ENCODE data around the gene HTR3B.

Gene HTR3B

DNA sequence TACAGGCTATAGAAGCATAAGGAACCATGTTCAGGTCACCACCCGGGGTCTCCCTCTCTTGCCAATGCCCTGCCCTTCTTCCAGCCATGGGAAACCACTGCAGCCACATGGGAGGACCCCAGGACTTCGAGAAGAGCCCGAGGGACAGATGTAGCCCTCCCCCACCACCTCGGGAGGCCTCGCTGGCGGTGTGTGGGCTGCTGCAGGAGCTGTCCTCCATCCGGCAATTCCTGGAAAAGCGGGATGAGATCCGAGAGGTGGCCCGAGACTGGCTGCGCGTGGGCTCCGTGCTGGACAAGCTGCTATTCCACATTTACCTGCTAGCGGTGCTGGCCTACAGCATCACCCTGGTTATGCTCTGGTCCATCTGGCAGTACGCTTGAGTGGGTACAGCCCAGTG lies 84.8 kb downstream of the HTR3B start:
- Histone ChIP-seq H3K36me3 (no peaks in the 10 kb centered on the region; the same call in 1 of the 2 replicates), H3K9me3 (ENCODE audit: severe bottlenecking) (no peaks in the 10 kb centered on the region), H3K4me3 (ENCODE audit: low read depth, low read length) (no peak overlapping the region), H3K27ac (no peak overlapping the region), H3K27me3 (ENCODE audit: insufficient read depth, low read depth, severe bottlenecking) (no peaks in the 10 kb centered on the region)
- TF ChIP-seq, protein P1, sequence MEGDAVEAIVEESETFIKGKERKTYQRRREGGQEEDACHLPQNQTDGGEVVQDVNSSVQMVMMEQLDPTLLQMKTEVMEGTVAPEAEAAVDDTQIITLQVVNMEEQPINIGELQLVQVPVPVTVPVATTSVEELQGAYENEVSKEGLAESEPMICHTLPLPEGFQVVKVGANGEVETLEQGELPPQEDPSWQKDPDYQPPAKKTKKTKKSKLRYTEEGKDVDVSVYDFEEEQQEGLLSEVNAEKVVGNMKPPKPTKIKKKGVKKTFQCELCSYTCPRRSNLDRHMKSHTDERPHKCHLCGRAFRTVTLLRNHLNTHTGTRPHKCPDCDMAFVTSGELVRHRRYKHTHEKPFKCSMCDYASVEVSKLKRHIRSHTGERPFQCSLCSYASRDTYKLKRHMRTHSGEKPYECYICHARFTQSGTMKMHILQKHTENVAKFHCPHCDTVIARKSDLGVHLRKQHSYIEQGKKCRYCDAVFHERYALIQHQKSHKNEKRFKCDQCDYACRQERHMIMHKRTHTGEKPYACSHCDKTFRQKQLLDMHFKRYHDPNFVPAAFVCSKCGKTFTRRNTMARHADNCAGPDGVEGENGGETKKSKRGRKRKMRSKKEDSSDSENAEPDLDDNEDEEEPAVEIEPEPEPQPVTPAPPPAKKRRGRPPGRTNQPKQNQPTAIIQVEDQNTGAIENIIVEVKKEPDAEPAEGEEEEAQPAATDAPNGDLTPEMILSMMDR (IDR thresholded peaks at IDR 0.05; ENCODE audit: low read depth, low read length): no peak
- no peak for DNase-seq

DNA sequence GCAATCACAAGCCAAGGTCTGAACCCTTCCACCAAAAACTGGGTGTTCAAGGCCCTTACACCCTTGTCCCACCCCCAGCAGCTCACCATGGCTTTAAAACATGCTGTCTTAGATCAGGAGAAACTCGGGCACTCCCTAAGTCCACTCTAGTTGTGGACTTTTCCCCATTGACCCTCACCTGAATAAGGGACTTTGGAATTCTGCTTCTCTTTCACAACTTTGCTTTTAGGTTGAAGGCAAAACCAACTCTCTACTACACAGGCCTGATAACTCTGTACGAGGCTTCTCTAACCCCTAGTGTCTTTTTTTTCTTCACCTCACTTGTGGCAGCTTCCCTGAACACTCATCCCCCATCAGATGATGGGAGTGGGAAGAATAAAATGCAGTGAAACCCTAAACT lies 85.3 kb downstream of the HTR3B start:
- Histone ChIP-seq H3K27ac (no peak overlapping the region), H3K9me3 (ENCODE audit: severe bottlenecking) (no peaks in the 10 kb centered on the region), H3K27me3 (ENCODE audit: insufficient read depth, low read depth, severe bottlenecking) (no peaks in the 10 kb centered on the region), H3K36me3 (no peaks in the 10 kb centered on the region; the same call in 1 of the 2 replicates), H3K4me3 (ENCODE audit: low read depth, low read length) (no peak overlapping the region)
- TF ChIP-seq, protein P1 (IDR thresholded peaks at IDR 0.05; ENCODE audit: low read depth, low read length): no peak
- DNase-seq: no peak

DNA sequence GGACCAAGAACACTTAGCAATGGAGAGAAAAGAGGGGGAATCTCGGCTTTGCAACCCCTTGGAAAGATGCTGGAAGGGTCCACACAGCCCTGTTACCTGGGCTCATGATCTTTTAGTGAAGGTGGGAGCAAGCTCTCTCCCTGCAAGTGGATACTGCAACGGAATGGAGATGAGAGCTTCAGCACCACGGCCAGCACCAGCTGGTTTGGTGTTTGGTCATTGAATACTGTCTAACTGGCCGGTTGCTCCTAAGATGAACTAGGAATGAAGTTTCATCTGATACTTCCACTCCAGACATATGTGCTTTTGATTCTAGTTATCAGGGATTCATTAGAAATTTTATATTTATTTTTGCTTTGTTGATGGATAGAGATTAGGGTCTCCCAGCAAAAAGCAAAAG lies 86.6 kb downstream of the HTR3B start:
- Histone ChIP-seq H3K27me3 (ENCODE audit: insufficient read depth, low read depth, severe bottlenecking) (no peaks in the 10 kb centered on the region), H3K36me3 (no peaks in the 10 kb centered on the region; the same call in 1 of the 2 replicates), H3K27ac (no peak overlapping the region), H3K4me3 (ENCODE audit: low read depth, low read length) (no peak overlapping the region), H3K9me3 (ENCODE audit: severe bottlenecking) (no peaks in the 10 kb centered on the region)
- TF ChIP-seq, protein P1 (IDR thresholded peaks at IDR 0.05; ENCODE audit: low read depth, low read length): no peak
- DNase-seq: no peak

DNA sequence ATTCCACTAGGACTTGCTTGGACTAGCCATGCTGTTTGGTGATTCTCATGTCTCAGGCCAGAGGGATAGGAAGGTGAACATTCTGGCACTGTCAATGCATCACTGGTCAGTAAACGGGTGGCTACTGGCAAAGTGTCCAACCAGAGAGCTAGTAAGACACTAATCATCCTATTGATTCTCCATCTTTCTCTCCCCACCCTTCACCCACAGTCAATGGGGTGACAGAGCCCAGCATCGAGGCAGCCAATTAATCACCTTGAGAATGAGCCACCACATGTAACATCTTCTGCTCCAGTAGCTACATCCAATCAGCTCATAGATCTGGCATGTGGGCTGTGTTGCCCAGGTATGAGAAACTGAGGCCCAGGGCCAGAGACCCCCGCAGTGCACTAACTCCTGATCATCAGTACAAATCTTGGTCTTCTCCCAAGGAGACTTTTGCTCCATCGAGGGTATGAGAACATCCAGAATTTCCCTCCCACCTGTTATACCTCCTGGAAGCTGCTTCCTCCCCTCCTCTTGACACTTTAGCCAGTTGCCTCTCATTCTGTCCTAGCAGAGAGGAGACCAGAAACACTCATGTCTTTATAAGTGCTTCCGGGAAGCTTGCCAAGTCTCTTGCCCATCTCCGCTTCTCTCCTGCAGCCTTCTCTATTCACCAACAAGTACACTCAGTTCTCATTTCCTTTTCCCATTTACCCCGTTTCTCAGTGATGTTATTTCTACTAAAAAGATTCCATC lies 87.3 kb downstream of the HTR3B start:
- DNase-seq: no peak
- H3K27me3 ChIP-seq (ENCODE audit: insufficient read depth, low read depth, severe bottlenecking): no peaks in the 10 kb centered on the region
- TF ChIP-seq, protein P1 (IDR thresholded peaks at IDR 0.05; ENCODE audit: low read depth, low read length): no peak

DNA sequence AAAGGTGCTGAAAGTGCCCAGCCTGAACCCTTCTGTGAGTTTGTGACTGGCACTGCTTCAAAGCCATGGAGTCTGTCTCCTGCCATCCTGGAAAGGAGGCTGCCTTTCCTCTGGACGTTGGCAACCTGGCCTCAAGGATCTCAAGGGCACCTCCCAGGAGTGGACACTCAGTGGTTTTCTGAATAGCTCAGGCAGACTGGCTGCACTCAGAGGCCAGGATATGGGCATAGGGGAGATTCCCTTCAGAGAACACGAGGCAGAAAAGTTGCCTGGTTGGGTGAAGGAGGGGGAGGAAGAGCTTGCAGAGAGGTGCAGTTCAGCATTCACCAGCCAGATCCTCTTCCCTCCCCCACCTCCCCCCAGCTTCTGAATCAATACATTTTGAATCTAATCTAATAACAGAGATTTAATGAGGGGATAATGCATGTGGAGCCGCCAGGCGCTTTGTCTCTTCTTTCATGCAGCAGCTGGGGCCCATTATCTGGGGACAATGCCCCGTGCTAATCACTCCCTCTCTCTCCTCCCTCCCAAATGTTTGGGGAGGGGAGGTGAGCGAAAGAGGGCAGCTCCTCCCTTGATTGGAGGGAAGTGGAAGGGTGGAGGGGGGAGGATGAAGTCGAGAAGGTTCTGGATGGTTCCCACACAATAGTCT lies 88.0 kb downstream of the HTR3B start:
- Histone ChIP-seq H3K4me3 (ENCODE audit: low read depth, low read length) (no peak overlapping the region), H3K36me3 (no peaks in the 10 kb centered on the region; the same call in 1 of the 2 replicates), H3K27ac (peak overlapping the region; percentile 44; the same call in 1 of the 2 replicates), H3K9me3 (ENCODE audit: severe bottlenecking) (no peaks in the 10 kb centered on the region), H3K27me3 (ENCODE audit: insufficient read depth, low read depth, severe bottlenecking) (no peaks in the 10 kb centered on the region)
- TF ChIP-seq, protein P1 (IDR thresholded peaks at IDR 0.05; ENCODE audit: low read depth, low read length): no peak
- peak; percentile 65 for DNase-seq

More for the DNA sequence above, 87.3 kb downstream of the HTR3B start:
- H3K9me3 ChIP-seq (ENCODE audit: severe bottlenecking): no peaks in the 10 kb centered on the region
- no peaks in the 10 kb centered on the region; the same call in 1 of the 2 replicates for H3K36me3 ChIP-seq
- H3K4me3 ChIP-seq (ENCODE audit: low read depth, low read length): no peak overlapping the region
- H3K27ac ChIP-seq: peak overlapping the region; percentile 44; the same call in 1 of the 2 replicates
